ENCODE measurements around the gene C9orf152. TPM values are rescaled to one million over a fixed set of nuclear protein-coding genes. Genes with fewer than 3 reads are reported as not detected.

Gene C9orf152
- total RNA-seq, 1 donor: not detected

- H3K4me3 ChIP-seq (ENCODE audit: low read depth, low read length): no peak overlapping the region
- no peak for DNase-seq (ENCODE audit: low read depth)
- TF ChIP-seq, protein P1, sequence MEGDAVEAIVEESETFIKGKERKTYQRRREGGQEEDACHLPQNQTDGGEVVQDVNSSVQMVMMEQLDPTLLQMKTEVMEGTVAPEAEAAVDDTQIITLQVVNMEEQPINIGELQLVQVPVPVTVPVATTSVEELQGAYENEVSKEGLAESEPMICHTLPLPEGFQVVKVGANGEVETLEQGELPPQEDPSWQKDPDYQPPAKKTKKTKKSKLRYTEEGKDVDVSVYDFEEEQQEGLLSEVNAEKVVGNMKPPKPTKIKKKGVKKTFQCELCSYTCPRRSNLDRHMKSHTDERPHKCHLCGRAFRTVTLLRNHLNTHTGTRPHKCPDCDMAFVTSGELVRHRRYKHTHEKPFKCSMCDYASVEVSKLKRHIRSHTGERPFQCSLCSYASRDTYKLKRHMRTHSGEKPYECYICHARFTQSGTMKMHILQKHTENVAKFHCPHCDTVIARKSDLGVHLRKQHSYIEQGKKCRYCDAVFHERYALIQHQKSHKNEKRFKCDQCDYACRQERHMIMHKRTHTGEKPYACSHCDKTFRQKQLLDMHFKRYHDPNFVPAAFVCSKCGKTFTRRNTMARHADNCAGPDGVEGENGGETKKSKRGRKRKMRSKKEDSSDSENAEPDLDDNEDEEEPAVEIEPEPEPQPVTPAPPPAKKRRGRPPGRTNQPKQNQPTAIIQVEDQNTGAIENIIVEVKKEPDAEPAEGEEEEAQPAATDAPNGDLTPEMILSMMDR (IDR thresholded peaks at IDR 0.05; ENCODE audit: insufficient read depth, low read depth, low read length): no peak
Measured at GRCh38 chr9:110156416-110156815, 51.5 kb downstream of the C9orf152 start.

DNA sequence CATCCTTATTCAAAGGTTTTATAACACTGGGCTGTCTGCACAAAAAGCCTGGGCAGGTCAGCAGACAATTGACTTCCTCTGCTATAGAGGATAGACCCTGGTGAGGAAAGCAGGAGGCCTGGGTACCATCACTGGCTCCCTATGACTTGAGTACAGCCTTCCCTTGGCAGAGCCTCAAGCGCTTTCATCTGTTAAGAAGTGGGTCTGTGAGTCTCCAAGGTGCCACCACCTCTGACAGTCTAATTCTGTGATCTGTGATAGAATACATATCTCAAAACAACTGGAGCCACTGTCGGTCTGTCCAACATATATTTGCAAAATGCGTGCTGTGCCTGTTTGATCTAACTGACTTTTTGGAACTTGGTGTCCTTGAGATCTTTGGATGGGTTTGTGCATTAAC, 52.2 kb downstream of the C9orf152 start:
- DNase-seq (ENCODE audit: low read depth): no peak
- TF ChIP-seq, protein P1 (IDR thresholded peaks at IDR 0.05; ENCODE audit: insufficient read depth, low read depth, low read length): no peak
- H3K4me3 ChIP-seq (ENCODE audit: low read depth, low read length): no peak overlapping the region

- DNase-seq (ENCODE audit: low read depth): peak; percentile 51
Measured at GRCh38 chr9:110153431-110153830, 54.5 kb downstream of the C9orf152 start.

DNA sequence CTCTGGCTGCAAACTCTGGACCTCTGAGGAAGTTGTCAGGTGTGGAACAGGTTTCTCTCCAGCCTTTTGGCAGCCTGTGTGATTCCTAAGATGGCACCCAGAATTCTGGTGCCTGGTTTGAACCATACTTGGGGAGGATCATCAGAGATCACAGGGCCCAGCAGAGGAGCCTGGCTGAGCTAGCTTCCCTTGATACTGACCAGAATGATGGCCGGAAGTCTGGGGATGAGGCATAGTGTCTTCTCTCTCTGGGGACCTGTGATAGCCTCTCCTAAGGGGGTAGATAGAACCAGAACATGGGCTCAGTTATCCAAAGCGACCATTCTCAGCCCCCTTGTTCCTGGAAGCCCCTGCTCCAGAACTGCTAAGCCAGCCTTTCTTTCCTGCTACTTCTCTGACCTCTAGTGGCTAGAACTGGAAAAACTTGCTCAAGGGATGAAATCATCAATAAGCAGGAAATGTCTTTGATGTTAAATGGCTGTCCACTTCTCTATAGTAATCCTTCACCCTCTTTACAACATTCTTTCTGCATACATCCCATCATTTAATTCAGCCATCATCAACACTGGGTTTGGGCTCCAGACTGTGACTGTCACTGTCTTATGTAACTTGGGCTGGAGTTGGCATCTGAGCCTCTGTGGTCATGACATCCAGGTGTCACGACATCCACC, 55.1 kb downstream of the C9orf152 start:
- TF ChIP-seq, protein P1 (IDR thresholded peaks at IDR 0.05; ENCODE audit: insufficient read depth, low read depth, low read length): peak; percentile 77
- peak; percentile 73 for DNase-seq (ENCODE audit: low read depth)
- H3K4me3 ChIP-seq (ENCODE audit: low read depth, low read length): no peak overlapping the region

More at GRCh38 chr9:110153431-110153830, 54.5 kb downstream of the C9orf152 start:
- TF ChIP-seq, protein P1 (IDR thresholded peaks at IDR 0.05; ENCODE audit: insufficient read depth, low read depth, low read length): no peak
- H3K4me3 ChIP-seq (ENCODE audit: low read depth, low read length): no peak overlapping the region

Other genes with a start within 250 kb of the C9orf152 start
- 414 and 472 TPM in 2 replicates for gene TXN, start 48.3 kb upstream of the C9orf152 start, total RNA-seq
- gene TXNDC8, start 129.7 kb upstream of the C9orf152 start, total RNA-seq: not detected in 2 replicates

Measured in fibroblast of villous mesenchyme (primary cell).